ENCODE data around the gene GSG1L2. TPM values are rescaled to one million over a fixed set of nuclear protein-coding genes. Genes with fewer than 3 reads are reported as not detected.

Gene GSG1L2
- total and polyA plus RNA-seq, 2 of the 4 experiments (the other 2 are of a cell fraction) = not detected

DNA sequence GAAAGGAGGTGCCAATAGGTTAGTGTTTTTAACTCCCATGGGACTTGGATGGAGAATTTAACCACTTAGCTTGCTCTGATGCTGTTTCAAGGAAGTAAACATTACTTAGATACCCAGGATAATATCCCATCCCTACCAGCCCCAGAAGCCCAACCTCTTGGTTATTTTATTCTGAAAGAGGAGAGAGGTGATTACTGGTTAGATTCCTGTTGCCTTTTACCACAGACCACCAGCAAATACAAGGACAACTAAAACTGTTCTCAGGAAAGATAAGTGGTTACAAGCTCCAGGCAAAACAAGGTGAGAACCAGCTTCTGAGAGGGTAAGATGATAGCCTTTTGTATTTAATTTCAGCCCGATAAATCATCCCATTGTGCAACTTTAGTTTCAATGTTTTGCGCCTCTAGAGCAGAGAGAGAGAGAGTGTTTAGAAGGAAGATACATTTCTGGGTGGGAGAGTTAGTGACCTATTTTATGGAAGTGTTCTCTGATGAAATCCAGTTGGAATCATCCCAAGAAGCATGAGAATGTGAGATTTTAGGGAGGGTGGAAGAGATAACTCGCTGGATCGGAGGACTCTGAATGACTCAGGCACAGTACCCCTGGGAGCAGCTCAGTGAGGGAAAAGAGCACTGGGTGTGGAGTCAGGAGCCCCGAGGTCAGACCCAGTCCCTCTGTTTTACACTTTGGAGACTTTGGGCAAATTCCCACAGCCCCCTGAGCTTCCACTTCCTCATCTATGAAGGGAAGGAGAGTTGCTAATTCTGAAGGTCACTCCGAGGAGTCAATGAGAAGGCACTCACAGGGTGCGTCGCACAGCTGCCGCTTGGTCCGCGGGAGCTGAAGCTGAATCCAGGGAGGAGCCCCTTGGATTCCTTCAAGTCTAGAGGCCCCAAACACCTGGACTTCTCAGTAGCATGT lies 15.9 kb upstream of the GSG1L2 start:
- no peaks in the 10 kb centered on the region for H3K79me1 ChIP-seq (ENCODE audit: low read depth in 1 of 2, low read length in 2 of 2)
- no peaks in the 10 kb centered on the region for H3K9me3 ChIP-seq (ENCODE audit: control insufficient read depth, insufficient read depth, low read length)
- peak overlapping the region; percentile 76; the same call in 1 of the 2 replicates for H3K4ac ChIP-seq (ENCODE audit: low read depth, low read length)
- intact Hi-C loops (cut with micrococcal nuclease) (no loop called here), dilution Hi-C loops (cut with HindIII; ENCODE audit: low sequenced_read_pairs, unreplicated experiment) (no loop called here), in situ Hi-C loops (cut with MboI; ENCODE audit: low sequenced_read_pairs) (no loop called here)
- no peak overlapping the region for H3K23ac ChIP-seq (ENCODE audit: low read depth, low read length)
- POLR2A ChIA-PET (ENCODE audit: unreplicated experiment) = no interaction called here
- peak overlapping the region; percentile 30 for H2BK5ac ChIP-seq (ENCODE audit: low read depth, low read length, poor library complexity, severe bottlenecking)
- H3K4me3 ChIP-seq (ENCODE audit: insufficient read depth, low read depth, low read length) = no peak overlapping the region
- H2AK5ac ChIP-seq (ENCODE audit: low read depth, low read length) = peak overlapping the region; percentile 11; the same call in 1 of the 2 replicates
- H3K56ac ChIP-seq (ENCODE audit: extremely low read depth, insufficient read depth, low read length) = no peak overlapping the region
- peak overlapping the region; percentile 49 for H2BK120ac ChIP-seq (ENCODE audit: low read depth, low read length)
- H2BK20ac ChIP-seq (ENCODE audit: low read depth, low read length) = peak overlapping the region; percentile 54; the same call in 1 of the 2 replicates
- H3K4me2 ChIP-seq (ENCODE audit: low read depth, low read length) = peak overlapping the region; percentile 32; the same call in 1 of the 2 replicates
- H3K14ac ChIP-seq (replicated peaks; ENCODE audit: low read depth, low read length) = no peak overlapping the region
- H4K91ac ChIP-seq (ENCODE audit: insufficient read depth, low read depth, low read length) = peak overlapping the region; percentile 57
- CTCF ChIA-PET = interaction anchor here (0.7 to 1.3 kb wide), 3 partner anchors 63 to 521 kb away, joined by 3 to 5 read pairs (median 3); no protein-coding TSS in a partner anchor
- TF ChIP-seq CEBPB (IDR thresholded peaks at IDR 0.05; ENCODE audit: low read depth, low read length) = peak; percentile 26; the same call in 1 of the 2 replicates
- peak; percentile 73; the same call in 1 of the 2 replicates for TF ChIP-seq NFE2L2 (IDR thresholded peaks at IDR 0.05; ENCODE audit: low read depth, low read length)
- TF ChIP-seq MAZ (IDR thresholded peaks at IDR 0.05; ENCODE audit: borderline replicate concordance, low read depth, low read length) = no peak
- DNase-seq (peak; percentile 85), ATAC-seq (ENCODE audit: low read depth) (peak; percentile 44)
- peak overlapping the region; percentile 76; the same call in 2 of the 3 replicates for H2BK15ac ChIP-seq (ENCODE audit: low read depth, low read length)
- H3K27me3 ChIP-seq (ENCODE audit: control insufficient read depth, insufficient read depth, low read length) = no peaks in the 10 kb centered on the region
- peaks cover 4% of the 10 kb centered on the region; the same call in 1 of the 2 replicates for H3K9me1 ChIP-seq (ENCODE audit: insufficient read depth, low read length)
- WGBS, 2 experiments (ENCODE audit: extremely low coverage in 2 of 2, insufficient read length in 1 of 2) = no CpG with 5 or more reads among the region's 11 CpGs
- no peak overlapping the region; the same call in none of the 2 replicates for H3K9ac ChIP-seq (ENCODE audit: low read depth, low read length)
- H3K4me1 ChIP-seq (ENCODE audit: control insufficient read depth, insufficient read depth, low read length) = peaks cover 14% of the 10 kb centered on the region
- H2AFZ ChIP-seq (replicated peaks; ENCODE audit: low read length, poor library complexity) = peak overlapping the region; percentile 29
- peak overlapping the region; percentile 60 for H3K27ac ChIP-seq (ENCODE audit: insufficient read depth, low read length)
- H2AK9ac ChIP-seq (replicated peaks; ENCODE audit: low read depth, low read length, poor library complexity) = no peak overlapping the region
- BruUV-seq (replicated peaks) = no TSS peak
- peak overlapping the region; percentile 31 to 40; a peak in 2 of 4 replicates for H4K8ac ChIP-seq (ENCODE audit: low read depth in 2 of 2, low read length in 2 of 2)
- no peaks in the 10 kb centered on the region for H4K20me1 ChIP-seq (ENCODE audit: insufficient read depth, low read length)
- peak overlapping the region; percentile 80 for H3K18ac ChIP-seq (ENCODE audit: low read depth, low read length)
- H3K36me3 ChIP-seq (ENCODE audit: control insufficient read depth, insufficient read depth, low read length) = no peaks in the 10 kb centered on the region
- peak overlapping the region; percentile 64 for H4K5ac ChIP-seq (ENCODE audit: low read depth, low read length)

All from IMR-90 (cell line).